Fibroblast of skin of left quadriceps (primary cell): Measurements from ENCODE around the gene PRRG2.

Experiments used
- DNase-seq, 2 experiments: peaks; one replicate each; pipeline ENCODE4 v3.0.0-alpha.2; 2013; ENCODE audit warnings: low read depth in 2 of 2

The PRRG2 gene

DNA sequence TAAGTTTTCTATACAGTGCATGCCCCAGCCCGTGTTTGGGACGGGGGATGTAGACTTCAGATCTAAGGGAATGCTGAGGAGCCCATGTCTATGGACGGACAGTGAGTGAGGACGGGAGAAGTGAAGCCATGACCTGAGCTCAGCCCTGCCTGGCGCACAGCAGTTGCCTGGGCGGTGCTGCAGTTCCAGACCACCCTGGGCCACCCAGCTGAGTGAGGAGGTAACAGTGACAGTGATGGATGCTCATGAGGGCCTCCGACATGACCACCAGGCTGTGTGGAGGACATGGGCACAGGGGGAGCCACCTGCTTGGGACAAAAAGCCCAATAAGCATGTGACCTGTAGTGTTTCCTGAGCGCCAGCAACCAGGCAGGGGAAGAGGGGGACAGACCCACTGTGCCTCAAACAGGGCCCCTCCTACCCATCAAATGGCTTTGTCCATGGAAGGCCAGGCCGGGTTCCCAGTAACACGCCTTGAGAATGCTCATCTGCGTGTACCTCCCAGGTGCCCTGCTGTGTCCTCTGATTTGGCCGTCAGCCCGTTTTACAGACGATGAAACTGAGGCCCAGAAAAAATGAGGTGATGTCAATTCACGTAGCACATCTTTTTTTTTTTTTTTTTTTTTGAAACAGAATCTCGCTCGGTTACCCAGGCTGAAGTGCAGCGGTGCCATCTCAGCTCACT, 23.3 kb upstream of the PRRG2 start:
- DNase-seq, result no peak

DNA sequence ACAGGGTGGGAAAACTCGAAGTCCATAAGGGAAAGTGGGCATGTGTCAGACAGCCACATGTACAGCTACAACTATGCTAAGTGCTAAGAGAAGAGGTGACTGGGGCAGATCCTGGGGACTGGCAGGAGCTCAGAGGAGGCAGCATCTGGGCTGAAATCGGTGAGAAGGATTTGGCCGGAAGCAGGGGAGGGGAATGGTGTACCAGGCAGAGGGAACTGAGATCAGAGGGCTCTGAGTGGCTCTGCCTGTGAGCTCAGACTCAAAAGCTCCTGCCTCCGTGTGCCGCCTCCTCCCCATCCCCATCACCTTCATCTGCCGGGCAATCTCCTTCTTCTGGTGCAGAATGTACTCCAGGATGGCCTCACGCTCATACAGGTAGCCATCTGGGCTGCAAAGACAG, 22.5 kb upstream of the PRRG2 start:
- DNase-seq, result no peak

DNA sequence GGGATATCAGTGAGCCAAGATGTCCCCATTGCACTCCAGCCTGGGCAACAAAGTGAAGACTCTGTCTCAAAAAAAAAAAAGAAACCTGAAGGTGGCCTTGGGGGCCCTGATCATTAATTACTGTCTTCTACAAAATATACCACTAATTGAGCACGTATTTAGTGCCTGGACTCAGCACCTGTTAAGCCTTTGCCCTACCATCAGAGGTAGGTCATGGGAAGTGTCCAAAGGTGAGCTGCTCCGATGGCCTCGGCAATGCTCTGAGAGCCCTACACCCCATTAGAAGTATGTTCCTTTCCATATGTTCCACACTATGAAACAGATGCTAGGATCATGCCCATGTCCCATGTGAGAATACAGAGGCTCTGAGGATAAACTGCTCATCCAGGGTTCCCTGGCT, 21.7 kb upstream of the PRRG2 start:
- DNase-seq, result no peak

DNA sequence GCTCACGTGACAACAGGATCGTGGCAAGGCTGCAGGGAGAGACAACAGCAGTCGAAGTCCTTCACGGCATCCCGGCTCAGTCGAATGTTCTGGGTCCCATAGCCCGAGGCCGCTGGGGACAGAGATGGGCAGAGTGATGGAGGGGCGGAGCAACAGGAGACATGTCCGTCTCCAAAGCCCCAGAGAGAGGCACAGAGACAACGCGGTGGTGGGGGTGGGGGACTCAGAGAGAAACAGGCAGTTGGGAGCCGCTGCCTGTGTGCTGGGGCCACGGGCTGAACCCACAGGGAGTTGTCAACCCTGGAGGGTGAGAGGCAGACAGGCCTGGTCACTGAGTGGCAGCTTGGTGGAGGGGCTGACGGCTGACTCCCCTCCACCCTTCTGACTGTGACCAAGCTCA, 21.2 kb upstream of the PRRG2 start:
- no peak for DNase-seq

DNA sequence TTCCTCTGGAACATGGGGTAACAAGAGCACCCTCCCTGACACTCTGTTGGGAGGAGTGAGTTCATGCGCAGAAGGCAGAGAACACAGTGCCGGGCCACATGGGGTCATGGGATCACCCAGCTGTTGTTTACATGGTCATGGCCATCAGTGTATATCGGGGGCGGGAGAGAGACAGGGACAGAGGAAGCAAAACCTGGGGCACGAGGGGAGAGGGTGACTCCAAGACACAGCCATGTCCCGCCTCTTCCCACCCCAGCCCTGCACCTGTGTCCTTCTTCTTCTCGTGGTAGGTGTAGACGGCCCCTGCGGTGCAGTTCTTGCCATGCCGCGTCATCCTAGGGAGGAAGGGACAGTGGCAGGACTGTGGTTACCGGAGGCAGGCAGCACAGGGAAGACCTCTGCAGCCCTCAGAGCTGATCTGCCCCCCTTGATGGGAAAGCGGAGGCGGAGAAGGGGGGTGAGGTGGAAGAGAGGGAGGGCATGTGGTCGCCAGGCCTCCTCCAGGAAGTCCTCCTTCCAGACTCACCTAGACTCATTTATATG, 20.7 kb upstream of the PRRG2 start:
- DNase-seq, result no peak

DNA sequence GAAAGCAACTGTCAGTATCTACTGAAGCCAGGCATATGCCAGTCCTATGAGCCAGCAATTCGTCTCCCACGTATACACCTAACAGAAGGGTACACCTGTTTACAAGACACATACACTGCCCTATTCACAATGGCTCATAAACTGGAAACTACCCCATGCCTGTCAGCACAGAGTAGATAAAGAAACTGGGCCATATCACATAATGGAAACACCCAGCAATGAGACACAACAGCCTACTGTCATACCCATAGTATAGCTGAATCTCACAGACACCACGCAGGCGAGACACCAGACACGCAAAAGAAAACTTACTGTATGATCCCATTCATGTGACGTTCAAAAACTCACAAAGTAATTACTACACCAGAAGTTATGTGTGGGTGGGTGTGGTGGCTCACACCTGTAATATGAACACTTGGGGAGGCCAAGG, 16.5 kb upstream of the PRRG2 start:
- DNase-seq, result no peak

DNA sequence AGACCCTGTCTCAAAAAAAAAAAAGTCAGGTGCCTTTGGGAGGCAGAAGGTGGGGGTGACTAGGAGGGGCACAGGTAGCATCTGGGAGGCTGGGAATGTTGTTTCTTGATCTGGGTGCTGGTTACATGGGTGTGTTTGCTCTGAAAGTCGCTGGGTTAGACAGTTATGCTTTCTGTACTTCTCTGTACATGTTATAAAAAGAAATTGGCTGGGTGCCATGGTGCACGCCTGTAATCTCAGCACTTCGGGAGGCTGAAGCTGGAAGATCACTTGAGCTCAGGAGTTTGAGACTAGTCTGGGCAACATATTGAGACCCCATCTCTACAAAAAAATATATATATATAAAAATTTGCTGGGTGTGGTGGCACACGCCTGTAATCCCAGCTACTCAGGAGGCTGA, 15.9 kb upstream of the PRRG2 start:
- DNase-seq, result no peak

DNA sequence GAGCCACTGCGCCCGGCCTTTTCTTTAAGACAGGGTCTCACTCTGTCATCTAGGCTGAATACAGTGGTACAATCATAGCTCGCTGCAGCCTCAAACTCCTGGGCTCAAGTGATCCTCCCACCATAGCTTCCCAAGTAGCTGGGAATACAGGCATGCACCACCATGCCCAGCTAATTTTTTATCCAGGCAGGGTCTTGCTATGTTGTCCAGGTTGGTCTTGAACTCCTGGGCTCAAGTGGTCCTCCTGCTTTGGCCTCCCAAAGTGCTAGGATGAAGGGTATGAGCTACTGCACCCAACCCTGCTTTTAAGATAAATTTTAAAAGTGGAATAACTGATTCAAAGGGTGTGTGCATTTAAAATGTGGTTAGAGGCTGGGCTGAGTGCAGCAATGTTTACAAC, 14.8 kb upstream of the PRRG2 start:
- DNase-seq, result no peak

DNA sequence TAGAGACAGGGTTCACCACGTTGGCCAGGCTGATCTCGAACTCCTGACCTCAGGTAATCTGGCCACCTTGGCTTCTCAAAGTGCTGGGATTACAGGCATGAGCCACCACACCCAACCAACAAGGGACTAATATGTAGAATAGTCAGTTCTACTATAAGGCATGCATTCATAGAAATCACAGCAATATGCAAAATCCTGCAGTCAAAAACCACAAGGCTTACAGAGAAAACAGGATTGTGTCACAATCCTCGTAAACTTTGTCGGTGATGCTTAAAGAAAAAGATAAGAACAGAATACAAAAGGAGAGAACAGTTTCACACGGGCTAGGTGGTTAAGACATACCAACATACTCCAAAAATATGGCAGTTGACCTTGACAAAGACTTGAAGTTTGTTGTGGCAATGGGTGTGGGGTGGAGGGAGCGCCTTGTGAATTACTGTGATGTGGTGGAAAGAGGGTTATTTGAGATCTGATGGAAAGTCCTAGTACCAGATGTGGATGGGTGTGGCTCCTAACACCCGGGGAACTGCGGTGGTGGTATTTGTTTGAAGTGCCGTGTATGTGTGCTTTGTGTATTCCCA, 13.2 kb upstream of the PRRG2 start:
- no peak for DNase-seq

DNA sequence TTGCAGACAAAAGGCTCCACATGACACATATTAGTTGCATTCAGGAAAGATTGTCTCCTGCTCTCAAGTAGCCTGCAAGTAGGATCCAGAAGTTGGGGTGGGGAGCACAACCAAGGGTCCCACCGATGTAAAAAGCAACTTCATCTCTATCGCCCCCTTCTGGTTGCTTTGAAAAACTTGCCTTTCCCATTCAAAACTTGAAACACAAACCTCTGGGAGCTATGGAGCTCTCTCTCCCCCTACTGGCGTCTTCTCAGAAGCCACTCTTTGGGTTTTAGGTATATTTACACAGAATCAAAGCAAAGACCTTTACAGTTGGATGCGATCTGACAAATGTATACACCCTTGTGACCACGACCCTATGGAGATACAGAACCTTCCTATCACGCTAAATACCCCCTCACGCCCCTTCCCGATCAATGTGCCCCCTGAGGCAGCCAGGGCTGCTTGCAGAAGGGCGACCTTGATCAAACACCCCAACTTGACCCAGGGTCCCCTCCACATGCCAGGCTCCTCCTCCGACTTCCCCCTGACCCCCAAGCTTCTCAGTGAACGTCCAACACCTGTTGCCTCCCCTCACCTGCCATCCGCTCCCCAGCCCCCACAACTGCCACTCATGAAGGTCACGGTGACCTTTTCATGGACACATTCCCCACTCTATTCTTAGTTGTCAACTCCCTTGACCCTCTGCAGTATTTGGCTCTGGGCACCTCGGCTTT, 10.8 kb upstream of the PRRG2 start:
- DNase-seq, result peak; percentile 64 to 68

DNA sequence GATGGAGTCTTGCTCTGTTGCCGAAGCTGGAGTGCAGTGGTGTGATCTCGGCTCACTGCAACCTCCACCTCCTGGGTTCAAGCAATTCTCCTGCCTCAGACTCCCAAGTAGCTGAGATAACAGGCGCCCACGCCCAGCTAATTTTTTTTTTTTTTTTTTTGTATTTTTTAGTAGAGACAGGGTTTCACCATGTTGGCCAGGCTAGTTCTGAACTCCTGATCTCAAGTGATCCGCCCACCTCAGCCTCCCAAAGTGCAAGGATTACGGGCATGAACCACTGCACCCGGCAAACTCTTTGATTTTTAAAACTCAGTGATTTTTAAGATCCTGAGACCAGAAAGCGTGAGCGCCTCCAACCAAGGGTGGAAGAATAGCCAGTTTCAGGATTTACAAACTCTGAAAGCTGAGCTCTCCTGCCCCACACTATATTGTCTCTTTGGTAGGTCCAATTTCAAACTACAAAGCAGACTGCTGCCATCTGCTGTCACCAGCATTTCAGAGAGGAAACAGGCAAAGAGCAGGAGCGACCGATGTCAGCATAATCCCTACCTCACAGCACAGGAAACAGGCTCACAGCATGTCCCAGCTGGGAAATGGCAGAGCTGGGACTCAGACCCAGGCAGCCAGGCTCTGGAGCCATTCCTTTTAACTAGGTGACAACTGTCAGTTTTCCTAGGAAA, 10.0 kb upstream of the PRRG2 start:
- no peak for DNase-seq

DNA sequence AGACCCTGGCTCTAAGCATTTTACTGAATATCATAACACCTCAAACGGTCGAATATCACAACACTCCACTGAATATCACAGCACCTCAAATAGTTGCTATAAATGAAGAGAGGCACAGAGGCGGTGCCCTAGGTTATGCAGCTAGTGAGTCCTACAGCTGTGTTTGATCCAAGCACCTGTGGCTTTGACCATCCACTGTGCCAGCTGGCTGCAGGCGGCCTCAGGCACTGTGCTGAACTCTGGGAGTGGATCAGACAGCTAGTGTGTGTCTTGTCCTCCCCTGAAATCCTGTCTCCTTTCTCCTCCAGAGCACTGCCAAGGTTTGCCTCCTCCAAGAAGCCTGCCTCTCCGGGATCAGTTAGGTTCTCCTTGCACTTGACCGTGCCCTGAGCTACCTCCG, 8.1 kb upstream of the PRRG2 start:
- no peak for DNase-seq

DNA sequence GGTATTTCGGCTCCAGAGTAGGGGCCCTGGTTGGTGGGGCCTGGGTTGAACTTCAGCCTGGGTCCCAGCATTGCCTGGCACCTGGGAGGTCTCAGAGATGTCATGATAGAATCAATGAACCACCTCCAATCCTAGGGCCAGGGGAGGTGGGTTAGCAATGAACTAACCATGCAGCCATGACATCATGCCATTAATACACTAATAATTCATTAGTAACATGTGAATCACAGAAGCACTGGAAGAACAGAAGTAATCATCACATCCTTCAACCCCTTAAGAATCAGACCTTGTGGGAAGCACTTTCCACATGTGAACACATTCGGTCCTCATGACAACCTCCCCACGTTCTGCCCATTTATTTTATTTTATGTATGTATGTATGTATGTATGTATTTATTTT, 7.7 kb upstream of the PRRG2 start:
- no peak for DNase-seq

DNA sequence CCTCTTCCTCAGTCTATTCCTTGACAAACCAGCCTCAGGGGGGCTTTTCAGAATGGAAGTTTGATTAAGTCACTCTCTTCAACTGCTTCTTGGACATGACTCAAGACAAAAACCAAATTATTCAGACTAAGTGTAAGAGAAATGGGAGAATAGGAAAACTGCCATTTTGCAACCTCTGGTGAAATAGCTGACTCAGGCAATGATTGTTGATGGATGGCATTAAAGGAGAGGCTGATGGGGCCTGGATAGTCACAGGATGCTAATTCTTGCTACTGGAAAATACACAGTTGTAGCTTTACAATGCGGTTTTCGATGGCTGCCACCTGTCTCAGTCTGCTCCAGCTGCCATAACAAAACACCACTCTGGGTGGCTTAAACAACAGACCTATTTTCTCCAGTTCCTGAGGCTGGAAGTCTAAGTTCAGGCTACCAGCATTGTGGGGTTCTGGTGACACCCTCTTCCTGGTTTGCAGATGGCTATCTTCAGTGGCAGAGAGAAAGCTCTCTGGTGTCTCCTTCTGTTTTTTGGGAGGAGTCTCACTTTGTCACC, 6.8 kb upstream of the PRRG2 start:
- DNase-seq, result no peak

DNA sequence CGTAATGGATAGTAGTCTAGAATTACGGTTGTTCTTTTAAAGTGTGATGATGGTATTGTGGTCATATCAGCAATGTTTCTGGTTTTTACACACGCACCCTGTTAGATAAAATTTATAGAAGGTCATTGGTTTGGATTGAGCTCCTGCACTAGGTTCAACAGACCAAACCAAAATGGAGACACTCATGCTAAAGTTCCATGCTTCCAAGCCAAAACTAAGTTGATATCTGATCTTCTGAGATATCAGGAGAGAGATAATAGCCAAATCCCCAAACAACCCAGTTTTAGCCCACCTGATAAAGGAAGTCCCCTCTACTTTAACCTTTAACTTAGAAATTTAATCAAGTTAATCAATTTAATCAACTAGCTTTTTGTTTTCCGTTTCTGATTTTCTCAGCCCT, 1.9 kb upstream of the PRRG2 start:
- no peak for DNase-seq

DNA sequence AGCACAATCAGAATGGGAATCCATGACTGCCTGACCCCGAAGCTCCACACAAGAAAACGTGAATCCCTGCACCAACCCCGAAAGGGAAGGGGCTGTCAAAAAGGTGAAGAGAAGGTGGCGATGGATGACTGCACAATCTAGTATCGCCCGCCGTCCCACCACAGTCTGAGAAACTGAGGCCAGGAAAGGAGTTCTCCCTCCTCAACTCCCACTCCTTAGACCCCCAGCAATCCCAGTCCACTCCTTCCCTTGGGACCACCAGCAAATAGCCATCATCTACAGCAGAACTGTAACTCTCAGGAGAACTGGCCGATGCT, 1.2 kb upstream of the PRRG2 start:
- no peak for DNase-seq

DNA sequence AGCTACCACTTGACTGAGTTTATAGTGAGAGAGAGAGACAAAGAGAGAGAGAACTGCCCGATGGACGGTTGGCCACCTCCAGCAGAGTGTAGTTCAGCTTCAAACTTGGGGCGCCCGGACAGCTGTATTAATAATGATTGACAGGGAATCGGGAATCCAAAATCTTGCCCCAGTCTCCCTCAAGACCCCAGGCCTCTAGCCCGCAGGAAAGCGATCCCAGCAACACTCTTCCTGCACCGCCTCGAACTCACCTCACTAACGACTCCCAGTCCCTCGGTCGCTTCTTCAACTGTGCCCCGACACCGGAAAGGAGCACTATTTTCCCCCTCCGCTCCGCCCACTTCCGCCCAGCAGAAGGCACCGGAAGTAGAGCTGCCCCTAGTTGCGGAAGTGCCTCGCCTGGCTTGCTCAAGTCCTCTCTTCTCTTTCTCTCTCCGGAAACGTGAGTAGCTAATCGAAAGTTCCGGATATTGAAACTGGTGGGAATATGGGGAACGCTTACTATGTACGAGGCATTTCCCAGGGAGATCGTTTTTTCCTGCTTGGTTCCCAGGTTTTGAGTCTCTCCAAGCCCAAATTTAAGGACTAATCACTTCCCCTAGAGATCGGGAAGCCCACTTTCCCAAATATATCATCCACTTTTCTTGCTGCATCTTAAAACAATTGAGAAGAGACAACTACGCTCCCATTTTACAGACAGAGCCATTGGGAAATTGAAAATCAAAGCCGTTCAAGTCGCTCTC, 681 bp upstream of the PRRG2 start, which contains the start of gene NOSIP:
Gene NOSIP, minus strand, starts transcription at position 293 of the 743 bp plus-strand sequence. CDS start 19,865 bp downstream, outside the sequence.
- DNase-seq, result peak; percentile 88 to 91

DNA sequence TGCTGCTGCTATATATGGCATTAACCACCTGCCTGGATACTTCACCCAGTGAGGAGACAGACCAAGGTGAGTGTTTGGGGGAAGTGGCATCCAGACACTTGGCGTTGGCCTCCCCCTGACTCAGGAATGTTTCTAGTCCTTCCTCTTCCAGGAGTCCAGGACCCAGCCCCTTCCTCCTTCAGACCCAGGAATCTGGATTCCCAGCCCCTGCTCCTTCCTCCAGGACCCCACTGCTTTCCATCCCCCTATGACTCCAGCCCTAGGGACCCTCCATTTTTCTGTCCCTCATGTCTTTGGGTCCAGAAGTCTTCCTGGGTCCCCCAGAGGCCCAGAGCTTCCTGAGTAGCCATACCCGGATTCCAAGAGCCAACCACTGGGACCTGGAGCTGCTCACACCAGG, 2.1 kb downstream of the PRRG2 start:
- no peak for DNase-seq

DNA sequence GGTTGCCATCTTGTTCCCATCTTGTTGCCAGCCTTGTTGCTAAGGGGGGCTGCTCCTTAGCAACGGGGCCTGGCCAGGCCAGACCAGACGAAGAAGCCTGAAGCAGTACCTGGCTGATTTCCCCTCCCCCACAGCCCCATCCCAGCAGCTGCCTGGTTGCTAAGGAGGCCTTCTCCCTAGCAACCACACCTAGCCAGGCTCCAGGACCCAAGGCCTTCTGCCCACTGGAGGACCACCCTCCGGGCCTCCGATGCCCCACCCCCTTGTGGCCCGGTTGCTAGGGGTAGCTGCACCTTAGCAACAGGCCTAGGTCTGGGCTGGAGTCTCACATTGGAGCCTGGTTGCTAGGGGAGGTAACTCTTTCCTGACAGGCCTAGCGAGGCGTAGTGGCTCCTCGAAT, 3.9 kb downstream of the PRRG2 start:
- no peak for DNase-seq

DNA sequence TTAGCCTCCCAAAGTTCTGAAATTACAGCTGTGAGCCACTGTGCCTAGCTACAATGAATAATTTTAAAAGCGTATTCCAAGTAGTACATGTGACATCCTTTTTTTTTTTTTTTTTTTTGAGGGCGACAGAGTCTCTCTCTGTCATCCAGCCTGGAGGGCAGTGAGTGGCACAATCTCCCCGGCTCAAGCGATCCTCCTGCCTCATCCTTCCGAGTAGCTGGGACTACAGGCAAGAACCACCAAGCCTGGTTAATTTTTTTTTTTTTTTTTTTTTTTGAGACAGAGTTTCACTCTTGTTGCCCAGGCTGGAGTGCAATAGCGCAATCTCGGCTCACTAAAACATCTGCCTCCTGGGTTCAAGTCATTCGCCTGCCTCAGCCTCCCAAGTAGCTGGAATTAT, 6.1 kb downstream of the PRRG2 start:
- DNase-seq, result no peak

DNA sequence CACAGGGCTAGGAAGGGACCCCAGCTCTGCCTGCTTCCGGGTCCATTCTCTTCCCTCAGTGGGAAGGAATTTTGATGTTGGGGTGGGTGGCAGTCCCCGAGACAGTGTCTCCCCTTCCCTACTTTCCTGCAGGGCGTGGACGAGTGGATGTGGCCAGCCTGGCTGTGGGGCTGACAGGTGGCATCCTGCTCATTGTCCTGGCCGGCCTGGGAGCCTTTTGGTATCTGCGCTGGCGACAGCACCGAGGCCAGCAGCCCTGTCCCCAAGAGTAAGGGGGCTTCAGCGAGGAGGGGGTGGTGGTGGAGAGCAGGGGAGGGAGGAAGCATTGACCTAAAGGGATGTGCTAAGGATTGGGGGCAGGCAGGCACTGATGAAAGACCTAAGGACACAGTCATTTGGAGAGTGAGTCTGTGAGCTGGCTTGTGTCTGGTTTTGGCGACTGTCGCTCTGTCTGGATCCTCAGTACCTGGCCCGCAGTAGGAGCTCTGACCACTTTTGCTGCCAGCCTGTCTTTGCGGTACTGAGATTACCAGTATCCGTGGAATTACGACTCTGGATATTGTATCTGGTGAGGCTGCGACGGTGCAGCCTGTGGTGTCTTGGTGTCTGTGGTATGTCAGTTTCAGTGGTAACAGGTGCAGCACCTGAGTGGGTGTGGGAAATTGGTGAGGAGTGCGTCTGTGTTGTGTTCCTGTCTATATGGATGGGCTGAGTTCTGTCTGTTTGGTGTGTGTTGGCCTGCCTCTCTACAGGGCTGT, 7.4 kb downstream of the PRRG2 start:
- DNase-seq, result no peak
